ENCODE measurements around the gene FRAT1. TPM values are rescaled to one million over a fixed set of nuclear protein-coding genes. Genes with fewer than 3 reads are reported as not detected.

FRAT1 gene
- total and polyA plus RNA-seq, 2 of the 8 experiments (the other 6 are each of a cell fraction or from before 2014, with no cell fraction given), result 1.9 to 5.2 TPM

DNA sequence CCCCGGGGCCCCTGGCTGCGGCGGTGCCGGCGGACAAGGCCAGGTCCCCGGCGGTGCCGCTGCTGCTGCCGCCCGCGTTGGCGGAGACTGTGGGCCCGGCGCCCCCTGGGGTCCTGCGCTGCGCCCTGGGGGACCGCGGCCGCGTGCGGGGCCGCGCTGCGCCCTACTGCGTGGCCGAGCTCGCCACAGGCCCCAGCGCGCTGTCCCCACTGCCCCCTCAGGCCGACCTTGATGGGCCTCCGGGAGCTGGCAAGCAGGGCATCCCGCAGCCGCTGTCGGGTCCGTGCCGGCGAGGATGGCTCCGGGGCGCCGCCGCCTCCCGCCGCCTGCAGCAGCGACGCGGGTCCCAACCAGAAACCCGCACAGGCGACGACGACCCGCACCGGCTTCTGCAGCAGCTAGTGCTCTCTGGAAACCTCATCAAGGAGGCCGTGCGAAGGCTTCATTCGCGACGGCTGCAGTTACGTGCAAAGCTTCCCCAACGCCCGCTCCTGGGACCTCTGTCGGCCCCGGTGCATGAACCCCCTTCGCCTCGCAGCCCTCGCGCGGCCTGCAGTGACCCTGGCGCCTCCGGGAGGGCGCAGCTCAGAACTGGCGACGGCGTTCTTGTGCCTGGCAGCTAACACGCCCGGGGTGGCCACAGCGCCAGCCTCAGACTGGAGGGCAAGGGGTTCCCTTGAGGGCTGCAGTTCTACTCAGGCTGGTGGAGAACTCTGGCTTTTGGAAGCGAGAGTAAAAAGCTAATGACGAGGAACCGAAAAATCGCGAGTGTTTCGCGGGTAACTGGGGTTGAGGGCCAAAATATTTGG, 804 bp downstream of the FRAT1 start (continued):
- TF ChIP-seq EZH2 (IDR thresholded peaks at IDR 0.05; ENCODE audit: low read depth, low read length, severe bottlenecking) (peak; percentile 54), BRCA1 (IDR thresholded peaks at IDR 0.05; ENCODE audit: low read depth, low read length) (no peak), RBBP5 (IDR thresholded peaks at IDR 0.05; ENCODE audit: borderline replicate concordance, low read depth, low read length) (peak; percentile 60; the same call in 1 of the 2 replicates), TEAD4 (IDR thresholded peaks at IDR 0.05; ENCODE audit: low read depth, low read length) (no peak), JUN (IDR thresholded peaks at IDR 0.05; ENCODE audit: low read depth, low read length) (no peak), RXRA (IDR thresholded peaks at IDR 0.05; ENCODE audit: insufficient read depth, low read depth, low read length) (no peak)

Data from H1 (cell line).